ENCODE results near the gene NMBR.

GRCh38 chr6:142155895-142156757 is 9.2 kb upstream of the NMBR start:
- no peak for TF ChIP-seq GATA2 (IDR thresholded peaks at IDR 0.05; ENCODE audit: low read depth, low read length)
- no peak for TF ChIP-seq GATA3 (IDR thresholded peaks at IDR 0.05; ENCODE audit: low read depth, low read length)
